ENCODE data around the gene VKORC1. TPM values are rescaled to one million over a fixed set of nuclear protein-coding genes. Genes with fewer than 3 reads are reported as not detected.

Gene VKORC1
- total and polyA plus RNA-seq, 2 of the 8 experiments (the other 6 are each of a cell fraction or from before 2014, with no cell fraction given) = 84.1 to 483 TPM

DNA sequence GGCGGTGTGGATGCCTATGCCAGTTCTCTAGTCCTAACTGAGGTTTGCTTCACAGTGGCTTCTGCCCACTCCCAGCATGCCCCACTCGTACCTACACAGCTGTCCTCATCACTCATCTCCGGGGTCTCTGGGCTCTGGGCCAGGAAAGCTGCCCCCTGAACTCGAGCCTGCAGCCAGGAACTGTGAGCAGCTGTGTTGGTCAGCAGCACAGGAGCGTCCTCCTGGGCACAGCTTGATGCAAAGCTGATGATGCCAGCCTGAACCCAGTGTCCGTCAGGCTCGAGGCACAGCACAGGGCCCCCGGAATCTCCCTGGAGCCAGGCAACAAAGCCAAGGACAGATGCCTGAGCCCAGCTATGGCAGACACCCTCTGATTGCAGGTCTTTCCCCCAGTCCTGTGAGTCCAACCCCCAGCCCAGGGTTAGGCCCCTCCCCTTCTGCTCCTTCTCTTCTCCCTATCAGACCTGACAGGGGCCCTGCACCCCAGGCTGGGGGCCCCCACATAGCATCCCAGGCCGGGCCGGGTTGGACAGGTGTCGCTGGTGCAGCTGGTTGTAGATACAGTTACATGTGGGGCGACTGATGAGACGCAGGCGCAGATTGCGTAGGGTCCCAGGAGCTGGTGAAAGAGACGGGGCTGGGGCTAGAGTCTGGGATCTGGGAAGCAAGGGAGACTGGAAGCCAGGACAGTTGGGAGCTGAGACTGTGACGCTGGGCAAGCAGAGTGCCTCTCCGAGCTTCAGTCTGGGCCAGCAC, 8.5 kb downstream of the VKORC1 start:
- DNase-seq (ENCODE audit: low read depth in 1 of 2, low spot score in 2 of 2) (no peak), FAIRE-seq (no peak)
- peaks cover 0 to 14% (median 7%) of the 10 kb centered on the region in 4 experiments; a peak in 5 of 8 replicates for H3K36me3 ChIP-seq (ENCODE audit: control insufficient read depth in 2 of 4, insufficient read depth in 4 of 4, low read length in 3 of 4)
- H3K4ac ChIP-seq (replicated peaks; ENCODE audit: insufficient read length, low read depth, low read length) = no peak overlapping the region
- no peak overlapping the region for H2BK20ac ChIP-seq (ENCODE audit: low read length)
- CTCF ChIA-PET (ENCODE audit: partially characterized antibody) = interaction anchor here (0.6 to 1.4 kb wide), 3 partner anchors 10 to 133 kb away, joined by 3 to 6 read pairs (median 3); no protein-coding TSS in a partner anchor
- H3K4me1 ChIP-seq (replicated peaks in 1 of 4; ENCODE audit: control insufficient read depth in 3 of 4, insufficient read depth in 4 of 4, low read length in 3 of 4) = no peaks in the 10 kb centered on the region
- H3K79me2 ChIP-seq (ENCODE audit: control insufficient read depth in 1 of 2, insufficient read depth in 2 of 2, low read length in 2 of 2) = no peaks in the 10 kb centered on the region; a peak in 1 of 4 replicates
- H2BK5ac ChIP-seq (ENCODE audit: low read depth, low read length) = no peak overlapping the region
- WGBS, 2 experiments (ENCODE audit: extremely low coverage in 1 of 2, insufficient coverage in 1 of 2, insufficient read length in 1 of 2, insufficient replicate concordance in 2 of 2, low coverage in 1 of 2, low lambda C conversion rate in 2 of 2, missing lambda C conversion rate in 1 of 2) = 89% methylated on average over 18 of the region's 18 CpGs; no CpG with 5 or more reads in 1 of the 2 experiments
- H2AK5ac ChIP-seq (ENCODE audit: low read depth, low read length) = no peak overlapping the region
- H3K27me3 ChIP-seq (replicated peaks in 1 of 4; ENCODE audit: control insufficient read depth in 3 of 4, extremely low read depth in 1 of 4, insufficient read depth in 3 of 4, low read length in 3 of 4) = no peaks in the 10 kb centered on the region
- no peak overlapping the region for H3K4me2 ChIP-seq (ENCODE audit: insufficient read depth in 1 of 2, low read depth in 2 of 2, low read length in 2 of 2)
- H3K9me3 ChIP-seq (ENCODE audit: insufficient read depth in 2 of 2, low read depth in 1 of 2, low read length in 1 of 2) = no peaks in the 10 kb centered on the region
- no peak overlapping the region for H4K8ac ChIP-seq (ENCODE audit: extremely low read depth, insufficient read depth, low read length)
- peaks cover 3% of the 10 kb centered on the region for H3K79me1 ChIP-seq (ENCODE audit: low read depth, low read length)
- no peak overlapping the region for H3K56ac ChIP-seq (replicated peaks; ENCODE audit: insufficient read length, low read depth, low read length)
- TF ChIP-seq RBBP5 (IDR thresholded peaks at IDR 0.05; ENCODE audit: borderline replicate concordance, low read depth, low read length) = no peak
- H3K27ac ChIP-seq (ENCODE audit: low read depth, low read length) = no peak overlapping the region
- no peak overlapping the region for H4K91ac ChIP-seq (replicated peaks; ENCODE audit: insufficient read length, low read length)
- no peaks in the 10 kb centered on the region for H3K23me2 ChIP-seq (ENCODE audit: low read depth, low read length)
- no peak overlapping the region for H2BK15ac ChIP-seq (ENCODE audit: low read length)
- no peak overlapping the region for H2BK12ac ChIP-seq (ENCODE audit: low read depth, low read length)
- no peak overlapping the region for H3K9ac ChIP-seq (replicated peaks in 1 of 4; ENCODE audit: extremely low read depth in 1 of 4, low read depth in 3 of 4, low read length in 3 of 4)
- peaks cover 15 to 22% of the 10 kb centered on the region in 2 experiments for H4K20me1 ChIP-seq (replicated peaks in 1 of 2; ENCODE audit: control insufficient read depth in 1 of 2, insufficient read depth in 2 of 2, low read length in 2 of 2)
- no peak overlapping the region for H3K4me3 ChIP-seq (ENCODE audit: extremely low read depth in 1 of 4, insufficient read depth in 2 of 4, low read depth in 3 of 4, low read length in 4 of 4)
- H4K5ac ChIP-seq (ENCODE audit: insufficient read length, low read depth, low read length) = no peak overlapping the region
- no peak overlapping the region for H3K14ac ChIP-seq (ENCODE audit: insufficient read length)
- no peak overlapping the region for H3K18ac ChIP-seq (ENCODE audit: extremely low read depth, low read length)
- POLR2A ChIA-PET (ENCODE audit: partially characterized antibody) = interaction anchor here (0.8 to 4.7 kb wide), 4 partner anchors 9 to 45 kb away, joined by 3 to 34 read pairs (median 6); partner anchors contain the start of genes ZNF646 and ZNF668
- H2AFZ ChIP-seq (ENCODE audit: low read length) = no peak overlapping the region
- H3K23ac ChIP-seq (ENCODE audit: insufficient read length) = no peak overlapping the region
- no peak overlapping the region for H2BK120ac ChIP-seq (replicated peaks; ENCODE audit: low read depth, low read length)
